Fibroblast of the aortic adventitia (primary cell): ENCODE results near the gene RAPH1. TPM values are rescaled to one million over a fixed set of nuclear protein-coding genes. Genes with fewer than 3 reads are reported as not detected.

ENCODE experiments used
- DNase-seq: peaks from one replicate; pipeline ENCODE4 v3.0.0-alpha.2; 2010; ENCODE audit warnings: low read depth
- H3K4me3 ChIP-seq: 2 replicates; pipeline ENCODE4 v1.5.1; 2011; ENCODE audit warnings: low read depth, mild to moderate bottlenecking, control low read depth, low read length, moderate library complexity
- CTCF ChIP-seq: IDR thresholded peaks from 2 replicates; pipeline ENCODE4 v1.5.1; 2011; ENCODE audit warnings: mild to moderate bottlenecking, low read length, control low read depth, inconsistent platforms; ENCODE audit not compliant: insufficient read depth
- total RNA-seq: library from RNA; depleted of rRNA; stranded (reverse); fragments of >200 nt; gene quantifications from 2 replicates; pipeline ENCODE4 v1.2.3, GENCODE V29; 2012; ENCODE audit warnings: low replicate concordance

Gene RAPH1
- total RNA-seq, 1 donor = 18.8 TPM

- no peak for TF ChIP-seq CTCF
- peak; percentile 37 for DNase-seq
- no peak overlapping the region for H3K4me3 ChIP-seq
Measured at GRCh38 chr2:203427061-203427460, 108.0 kb downstream of the RAPH1 start.

- TF ChIP-seq CTCF = no peak
- no peak overlapping the region for H3K4me3 ChIP-seq
- DNase-seq = no peak
Measured at GRCh38 chr2:203418271-203418670, 116.8 kb downstream of the RAPH1 start.

GRCh38 chr2:203413796-203414195 lies 121.3 kb downstream of the RAPH1 start:
- no peak overlapping the region for H3K4me3 ChIP-seq
- no peak for DNase-seq
- TF ChIP-seq CTCF = no peak

GRCh38 chr2:203412546-203413331 lies 122.4 kb downstream of the RAPH1 start:
- H3K4me3 ChIP-seq = no peak overlapping the region
- DNase-seq = peak; percentile 48
- TF ChIP-seq CTCF = no peak

GRCh38 chr2:203407496-203407895 lies 127.6 kb downstream of the RAPH1 start:
- H3K4me3 ChIP-seq = no peak overlapping the region
- DNase-seq = no peak
- TF ChIP-seq CTCF = no peak

GRCh38 chr2:203404996-203405395 lies 130.1 kb downstream of the RAPH1 start:
- no peak overlapping the region for H3K4me3 ChIP-seq
- TF ChIP-seq CTCF = no peak
- DNase-seq = peak; percentile 62
